ENCODE measurements around the gene ERGIC1. TPM values are rescaled to one million over a fixed set of nuclear protein-coding genes. Genes with fewer than 3 reads are reported as not detected.

The ERGIC1 gene
- total and polyA plus RNA-seq, 2 of the 13 experiments (the other 11 are each of a cell fraction or from before 2014, with no cell fraction given), result 78.5 to 184 TPM

- TF ChIP-seq JUND (CRISPR knock-in tag; IDR thresholded peaks at IDR 0.05), result no peak
- TF ChIP-seq ZNF276 (CRISPR knock-in tag; IDR thresholded peaks at IDR 0.05; ENCODE audit: low read depth), result no peak
- no peak for TF ChIP-seq ZNF383 (CRISPR knock-in tag; IDR thresholded peaks at IDR 0.05; ENCODE audit: borderline replicate concordance)
- TF ChIP-seq ATF6 (CRISPR knock-in tag; conservative IDR thresholded peaks at IDR 0.05), result no peak
- TF ChIP-seq ZNF737 (CRISPR knock-in tag; IDR thresholded peaks at IDR 0.05; ENCODE audit: borderline replicate concordance), result no peak
- TF ChIP-seq NFKBIZ (CRISPR knock-in tag; IDR thresholded peaks at IDR 0.05), result no peak
- no peak for TF ChIP-seq TCF12 (IDR thresholded peaks at IDR 0.05)
- TF ChIP-seq TCF12 (CRISPR knock-in tag; IDR thresholded peaks at IDR 0.05), result no peak
- no peak for TF ChIP-seq ZBTB40 (IDR thresholded peaks at IDR 0.05)
- no peak for TF ChIP-seq ZBTB40 (CRISPR knock-in tag; IDR thresholded peaks at IDR 0.05)
- no peak for TF ChIP-seq PTBP1 (IDR thresholded peaks at IDR 0.05; ENCODE audit: low read depth, low read length, poor library complexity, severe bottlenecking)
- TF ChIP-seq KMT2A (CRISPR knock-in tag; IDR thresholded peaks at IDR 0.05), result no peak
- 0 out of 2 replicates have a peak, but pooled peaks have one; percentile 29 for TF ChIP-seq TSC22D2 (CRISPR knock-in tag; IDR thresholded peaks at IDR 0.05; ENCODE audit: borderline replicate concordance)
- TF ChIP-seq GZF1 (CRISPR knock-in tag; IDR thresholded peaks at IDR 0.05), result no peak
- no peak for TF ChIP-seq NAIF1 (CRISPR knock-in tag; IDR thresholded peaks at IDR 0.05; ENCODE audit: borderline replicate concordance)
- 0 out of 2 replicates have a peak, but pooled peaks have one; percentile 18 for TF ChIP-seq SP4 (CRISPR knock-in tag; IDR thresholded peaks at IDR 0.05)
- no peak for TF ChIP-seq ZEB1 (IDR thresholded peaks at IDR 0.05; ENCODE audit: insufficient replicate concordance, low read depth)
- no peak for TF ChIP-seq ZNF205 (CRISPR knock-in tag; IDR thresholded peaks at IDR 0.05)
Measured at GRCh38 chr5:172932313-172933017, 98.4 kb downstream of the ERGIC1 start (continued).
